PC-3 (cell line): ENCODE measurements around the gene DYNLT2B. TPM values are rescaled to one million over a fixed set of nuclear protein-coding genes. Genes with fewer than 3 reads are reported as not detected.

Experiments used
- ATAC-seq: fragments of 200-7000 bp; cut with Tn5 transposase; 2 replicates; pipeline ENCODE4 v1.9.1; 2020; ENCODE audit warnings: mild to moderate bottlenecking, moderate library complexity
- BruUV-seq: library from RNA; stranded (reverse); fragments of 400-500 nt; replicated peaks from 2 replicates; lab custom pipeline; 2021; lab: Mats Ljungman, UMichigan
- CTCF ChIA-PET: fragments of 300-600 bp; sonication (Branson Sonifier 250); formaldehyde crosslinking; loops from one replicate; lab custom pipeline; 2022; ENCODE audit warnings: antibody characterized with exemption; lab: Charles Lee
- POLR2A ChIA-PET: fragments of 300-600 bp; sonication (Branson Sonifier 250); formaldehyde crosslinking; loops from one replicate; lab custom pipeline; 2022; ENCODE audit warnings: antibody characterized with exemption; ENCODE audit not compliant: unreplicated experiment; lab: Charles Lee
- DNase-seq: peaks from one replicate; pipeline ENCODE4 v3.0.0-alpha.2; 2015
- H2AFZ ChIP-seq: fragments of 300-600 bp; sonication (generic); 2 replicates; pipeline ENCODE4 v1.6.0; 2016; ENCODE audit warnings: antibody characterized with exemption, low read length
- H3F3A ChIP-seq: fragments of 300-600 bp; sonication (generic); one replicate; pipeline ENCODE4 v1.6.0; 2017; ENCODE audit warnings: antibody characterized with exemption, low read length, control low read depth, mild to moderate bottlenecking; ENCODE audit not compliant: unreplicated experiment
- H3K27ac ChIP-seq: fragments of 300-600 bp; sonication (generic); 2 replicates; pipeline ENCODE4 v1.5.1; 2016; ENCODE audit warnings: mild to moderate bottlenecking, low read length
- H3K27me3 ChIP-seq: fragments of 300-600 bp; sonication (generic); 2 replicates; pipeline ENCODE4 v1.6.1; 2016; ENCODE audit warnings: low read length, mixed read lengths
- H3K36me3 ChIP-seq: fragments of 300-600 bp; sonication (generic); 2 replicates; pipeline ENCODE4 v1.6.1; 2016; ENCODE audit warnings: low read depth, mixed run types, low read length, mixed read lengths
- H3K4me1 ChIP-seq: fragments of 300-600 bp; sonication (generic); 2 replicates; pipeline ENCODE4 v1.5.1; 2016; ENCODE audit warnings: low read length; ENCODE audit not compliant: insufficient read depth
- H3K4me2 ChIP-seq: fragments of 300-600 bp; sonication (generic); 2 replicates; pipeline ENCODE4 v1.6.0; 2016; ENCODE audit warnings: low read length
- H3K4me3 ChIP-seq: fragments of 300-600 bp; sonication (generic); 2 replicates; pipeline ENCODE4 v1.5.1; 2016; ENCODE audit warnings: mild to moderate bottlenecking, low read length, mixed read lengths
- H3K79me2 ChIP-seq: fragments of 300-600 bp; sonication (generic); 2 replicates; pipeline ENCODE4 v1.6.1; 2017; ENCODE audit warnings: low read length, mixed read lengths
- H3K9ac ChIP-seq: fragments of 300-600 bp; sonication (generic); 2 replicates; pipeline ENCODE4 v1.6.0; 2016; ENCODE audit warnings: mild to moderate bottlenecking, low read length
- H3K9me2 ChIP-seq: fragments of 300-600 bp; sonication (generic); replicated peaks from 2 replicates; pipeline ENCODE4 v1.6.1; 2016; ENCODE audit warnings: mixed run types, low read length, mixed read lengths
- H3K9me3 ChIP-seq: fragments of 300-600 bp; sonication (generic); 2 replicates; pipeline ENCODE4 v1.6.1; 2016; ENCODE audit warnings: low read length, mixed read lengths
- H4K20me1 ChIP-seq: fragments of 300-600 bp; sonication (generic); 2 replicates; pipeline ENCODE4 v1.6.1; 2016; ENCODE audit warnings: low read length, mixed read lengths
- EZH2 ChIP-seq: fragments of 300-600 bp; sonication (generic); IDR thresholded peaks from one replicate; pipeline ENCODE4 v1.6.1; 2017; ENCODE audit warnings: antibody characterized with exemption, mild to moderate bottlenecking, low read length; ENCODE audit not compliant: unreplicated experiment
- EZH2phosphoT487 ChIP-seq: fragments of 300-600 bp; sonication (generic); IDR thresholded peaks from 2 replicates; pipeline ENCODE4 v1.6.1; 2018; ENCODE audit warnings: mild to moderate bottlenecking, antibody characterized with exemption, low read length, borderline replicate concordance
- intact Hi-C: fragments of 100-400 bp; cut with micrococcal nuclease; formaldehyde crosslinking; loops from 2 replicates; pipeline ENCODE4 v1.9.0; 2023
- total RNA-seq: library from RNA; depleted of rRNA; stranded (reverse); fragments of >200 nt; gene quantifications from 2 replicates; pipeline ENCODE4 v1.2.3, GENCODE V29; 2014
- TF ChIP-seq, protein P1 (sequence below): fragments of 300-600 bp; sonication (generic); conservative IDR thresholded peaks from 2 replicates; pipeline ENCODE4 v1.5.1; 2017; ENCODE audit warnings: antibody characterized with exemption, low read depth, mild to moderate bottlenecking, low read length

Gene DYNLT2B
- total RNA-seq, 1 experiment from 2014 or later, result 19.8 TPM

GRCh38 chr3:196272826-196273225, 45.2 kb downstream of the DYNLT2B start:
- Histone ChIP-seq H3K9me2 (no peaks in the 10 kb centered on the region), H2AFZ (no peak overlapping the region), H3F3A (no peaks in the 10 kb centered on the region), H3K9me3 (no peaks in the 10 kb centered on the region), H3K27ac (no peak overlapping the region), H3K36me3 (peaks cover 30% of the 10 kb centered on the region), H3K4me3 (no peak overlapping the region), H3K4me2 (no peak overlapping the region), H3K79me2 (peaks cover 65% of the 10 kb centered on the region), H3K4me1 (peaks cover 24% of the 10 kb centered on the region), H4K20me1 (no peaks in the 10 kb centered on the region), H3K27me3 (no peaks in the 10 kb centered on the region), H3K9ac (no peak overlapping the region)
- DNase-seq, result no peak
- no peak for ATAC-seq
- TF ChIP-seq EZH2, result no peak
- TF ChIP-seq, protein P1, sequence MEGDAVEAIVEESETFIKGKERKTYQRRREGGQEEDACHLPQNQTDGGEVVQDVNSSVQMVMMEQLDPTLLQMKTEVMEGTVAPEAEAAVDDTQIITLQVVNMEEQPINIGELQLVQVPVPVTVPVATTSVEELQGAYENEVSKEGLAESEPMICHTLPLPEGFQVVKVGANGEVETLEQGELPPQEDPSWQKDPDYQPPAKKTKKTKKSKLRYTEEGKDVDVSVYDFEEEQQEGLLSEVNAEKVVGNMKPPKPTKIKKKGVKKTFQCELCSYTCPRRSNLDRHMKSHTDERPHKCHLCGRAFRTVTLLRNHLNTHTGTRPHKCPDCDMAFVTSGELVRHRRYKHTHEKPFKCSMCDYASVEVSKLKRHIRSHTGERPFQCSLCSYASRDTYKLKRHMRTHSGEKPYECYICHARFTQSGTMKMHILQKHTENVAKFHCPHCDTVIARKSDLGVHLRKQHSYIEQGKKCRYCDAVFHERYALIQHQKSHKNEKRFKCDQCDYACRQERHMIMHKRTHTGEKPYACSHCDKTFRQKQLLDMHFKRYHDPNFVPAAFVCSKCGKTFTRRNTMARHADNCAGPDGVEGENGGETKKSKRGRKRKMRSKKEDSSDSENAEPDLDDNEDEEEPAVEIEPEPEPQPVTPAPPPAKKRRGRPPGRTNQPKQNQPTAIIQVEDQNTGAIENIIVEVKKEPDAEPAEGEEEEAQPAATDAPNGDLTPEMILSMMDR, result no peak
- TF ChIP-seq EZH2phosphoT487, result no peak
- no TSS peak for BruUV-seq
- POLR2A ChIA-PET, result no interaction called here
- CTCF ChIA-PET, result no interaction called here
- intact Hi-C loops, result no loop called here

- DNase-seq (no peak), ATAC-seq (peak; percentile 20; the same call in 1 of the 2 replicates)
- Histone ChIP-seq H3K9me2 (no peaks in the 10 kb centered on the region), H3K9me3 (no peaks in the 10 kb centered on the region), H3K36me3 (peaks cover 41% of the 10 kb centered on the region), H3K4me1 (peaks cover 26% of the 10 kb centered on the region), H3K79me2 (peaks cover 49% of the 10 kb centered on the region), H4K20me1 (no peaks in the 10 kb centered on the region), H3F3A (no peaks in the 10 kb centered on the region), H3K27me3 (no peaks in the 10 kb centered on the region), H3K4me2 (peak overlapping the region; percentile 36; the same call in 1 of the 2 replicates), H3K9ac (no peak overlapping the region), H3K27ac (peak overlapping the region; percentile 55), H3K4me3 (no peak overlapping the region), H2AFZ (no peak overlapping the region)
- ChIA-PET CTCF (interaction anchor here (0.6 kb wide), 1 partner anchor 29 kb away, joined by 17 read pairs; no protein-coding TSS in a partner anchor), POLR2A (no interaction called here)
- intact Hi-C loops, result loop anchor here (1.0 kb wide), 1 partner anchor 17 kb away; the partner anchor contains the start of gene PCYT1A
- TF ChIP-seq EZH2phosphoT487 (no peak), EZH2 (no peak)
- TF ChIP-seq, protein P1, result no peak
- BruUV-seq, result no TSS peak
Measured at GRCh38 chr3:196270499-196270898, 47.5 kb downstream of the DYNLT2B start.
